ENCODE data around the gene CRYBG3.
"Not testable (repeated sequence)": the region's sequence is repeated elsewhere in the genome, so short reads cannot be mapped to it uniquely, and the experiment has no call there.

The CRYBG3 gene

DNA sequence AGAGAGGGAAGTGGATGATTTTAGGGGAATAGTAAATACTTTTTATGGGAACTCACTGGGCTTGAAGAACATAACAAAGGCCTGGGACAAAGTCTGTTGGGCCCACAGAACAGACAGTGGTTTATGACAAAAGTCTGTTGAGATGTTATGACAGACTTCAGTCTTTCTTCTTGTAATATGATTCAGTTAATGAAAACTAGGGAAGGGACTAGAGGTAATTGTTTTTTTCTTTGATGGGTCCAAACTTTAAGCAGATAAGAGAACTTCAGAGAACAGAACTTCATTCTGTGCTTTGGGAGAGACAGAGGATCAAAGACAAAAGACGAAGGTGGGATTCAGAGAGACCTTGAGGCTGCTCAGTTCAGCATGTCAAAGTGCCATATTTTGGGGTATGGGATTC lies 9.3 kb downstream of the CRYBG3 start:
- H3K4me3 ChIP-seq (ENCODE audit: low read depth, low read length) = no peak overlapping the region
- no peak for DNase-seq (ENCODE audit: low read depth)
- TF ChIP-seq, protein P1, sequence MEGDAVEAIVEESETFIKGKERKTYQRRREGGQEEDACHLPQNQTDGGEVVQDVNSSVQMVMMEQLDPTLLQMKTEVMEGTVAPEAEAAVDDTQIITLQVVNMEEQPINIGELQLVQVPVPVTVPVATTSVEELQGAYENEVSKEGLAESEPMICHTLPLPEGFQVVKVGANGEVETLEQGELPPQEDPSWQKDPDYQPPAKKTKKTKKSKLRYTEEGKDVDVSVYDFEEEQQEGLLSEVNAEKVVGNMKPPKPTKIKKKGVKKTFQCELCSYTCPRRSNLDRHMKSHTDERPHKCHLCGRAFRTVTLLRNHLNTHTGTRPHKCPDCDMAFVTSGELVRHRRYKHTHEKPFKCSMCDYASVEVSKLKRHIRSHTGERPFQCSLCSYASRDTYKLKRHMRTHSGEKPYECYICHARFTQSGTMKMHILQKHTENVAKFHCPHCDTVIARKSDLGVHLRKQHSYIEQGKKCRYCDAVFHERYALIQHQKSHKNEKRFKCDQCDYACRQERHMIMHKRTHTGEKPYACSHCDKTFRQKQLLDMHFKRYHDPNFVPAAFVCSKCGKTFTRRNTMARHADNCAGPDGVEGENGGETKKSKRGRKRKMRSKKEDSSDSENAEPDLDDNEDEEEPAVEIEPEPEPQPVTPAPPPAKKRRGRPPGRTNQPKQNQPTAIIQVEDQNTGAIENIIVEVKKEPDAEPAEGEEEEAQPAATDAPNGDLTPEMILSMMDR (IDR thresholded peaks at IDR 0.05; ENCODE audit: insufficient read depth, low read depth, low read length, missing control alignments) = no peak

DNA sequence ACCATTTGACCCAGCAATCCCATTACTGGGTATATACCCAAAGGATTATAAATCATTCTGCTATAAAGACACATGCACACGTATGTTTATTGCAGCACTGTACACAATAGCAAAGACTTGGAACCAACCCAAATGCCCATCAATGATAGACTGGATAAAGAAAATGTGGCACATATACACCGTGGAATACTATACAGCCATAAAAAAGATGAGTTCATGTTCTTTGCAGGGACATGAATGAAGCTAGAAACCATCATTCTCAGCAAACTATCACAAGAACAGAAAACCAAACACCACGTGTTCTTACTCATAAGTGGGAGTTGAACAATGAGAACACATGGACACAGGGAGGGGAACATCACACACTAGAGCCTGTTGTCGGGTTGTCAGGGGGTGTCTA lies 11.4 kb downstream of the CRYBG3 start:
- not testable (repeated sequence) for DNase-seq (ENCODE audit: low read depth)

DNA sequence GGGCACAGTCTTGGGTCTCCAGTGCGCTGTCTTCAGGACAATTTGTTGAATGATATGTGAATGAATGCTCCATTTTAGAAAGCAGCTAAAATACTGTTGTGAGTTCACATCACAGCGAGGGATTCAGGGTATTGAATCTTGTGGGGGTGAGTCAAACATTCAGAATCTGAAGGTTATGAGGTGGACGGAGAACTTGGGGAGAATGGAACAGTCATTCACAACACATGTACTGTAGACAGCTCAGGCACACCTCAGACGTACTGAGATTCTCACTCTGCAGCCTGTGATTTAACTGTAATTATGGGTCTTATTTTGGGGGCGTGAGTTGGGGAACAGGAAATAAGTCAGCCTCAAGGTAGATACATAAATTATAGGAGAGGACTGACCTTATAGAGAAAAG lies 13.9 kb downstream of the CRYBG3 start:
- TF ChIP-seq, protein P1 (IDR thresholded peaks at IDR 0.05; ENCODE audit: insufficient read depth, low read depth, low read length, missing control alignments) = no peak
- DNase-seq (ENCODE audit: low read depth) = no peak
- no peak overlapping the region for H3K4me3 ChIP-seq (ENCODE audit: low read depth, low read length)

More for the DNA sequence above, 11.4 kb downstream of the CRYBG3 start:
- not testable (repeated sequence) for H3K4me3 ChIP-seq (ENCODE audit: low read depth, low read length)

DNA sequence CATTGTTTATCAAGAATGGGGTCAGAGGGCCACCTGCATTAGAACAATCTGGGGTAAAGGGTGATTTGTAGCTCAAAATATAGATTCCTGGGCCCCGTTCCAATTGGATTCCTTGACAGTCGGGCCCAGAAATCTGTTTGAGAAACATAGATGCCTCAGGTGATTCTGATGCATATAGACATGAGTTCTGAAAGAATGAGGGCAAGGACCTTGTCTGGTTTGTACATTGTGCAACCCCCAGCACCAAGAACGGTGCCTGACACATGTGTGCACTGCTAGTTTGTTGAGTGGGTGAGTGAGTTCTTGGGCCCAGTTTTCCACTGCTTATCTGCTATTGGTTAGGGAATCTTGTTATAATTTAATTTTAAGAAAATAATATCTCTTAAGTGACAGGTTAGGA lies 16.6 kb downstream of the CRYBG3 start:
- DNase-seq (ENCODE audit: low read depth) = no peak
- TF ChIP-seq, protein P1 (IDR thresholded peaks at IDR 0.05; ENCODE audit: insufficient read depth, low read depth, low read length, missing control alignments) = no peak
- no peak overlapping the region for H3K4me3 ChIP-seq (ENCODE audit: low read depth, low read length)

DNA sequence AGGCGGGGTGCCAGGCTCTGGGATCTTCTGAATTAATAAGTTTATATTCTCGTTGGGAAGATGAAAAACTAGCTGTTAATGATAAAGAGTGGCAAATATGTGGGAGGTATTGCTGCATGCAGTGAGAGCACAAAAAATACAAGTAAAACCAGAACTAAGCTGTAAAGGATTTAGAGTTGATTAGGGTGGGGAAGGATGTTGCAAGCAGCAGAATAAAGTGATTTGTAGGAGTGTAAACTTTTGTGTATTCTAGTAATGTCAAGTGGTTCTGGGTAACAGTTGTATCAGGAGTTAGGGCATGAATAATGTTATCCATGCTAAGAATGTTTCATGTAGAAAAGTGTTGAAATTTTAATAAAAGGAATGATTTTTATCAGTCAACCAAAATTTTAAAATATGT lies 18.1 kb downstream of the CRYBG3 start:
- no peak overlapping the region for H3K4me3 ChIP-seq (ENCODE audit: low read depth, low read length)
- DNase-seq (ENCODE audit: low read depth) = no peak
- TF ChIP-seq, protein P1 (IDR thresholded peaks at IDR 0.05; ENCODE audit: insufficient read depth, low read depth, low read length, missing control alignments) = no peak

DNA sequence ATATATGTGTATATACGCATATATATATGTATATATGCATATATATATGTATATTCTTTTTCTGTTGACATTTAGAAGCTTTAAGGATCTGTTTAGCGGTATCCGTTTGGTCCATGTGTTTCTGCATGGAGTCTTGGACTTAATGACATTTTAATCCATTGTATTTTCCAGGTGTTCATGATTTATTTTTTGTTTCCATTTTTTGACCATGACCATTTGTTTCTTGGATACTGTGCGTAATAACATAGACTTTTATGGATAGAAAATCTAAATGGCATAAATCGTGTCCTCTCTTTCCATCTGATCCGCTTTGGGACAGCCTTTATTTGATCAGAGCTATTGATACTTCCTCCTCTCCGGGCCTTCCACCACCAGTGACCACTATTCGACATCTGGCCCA lies 19.5 kb downstream of the CRYBG3 start:
- no peak for DNase-seq (ENCODE audit: low read depth)
- TF ChIP-seq, protein P1 (IDR thresholded peaks at IDR 0.05; ENCODE audit: insufficient read depth, low read depth, low read length, missing control alignments) = no peak
- H3K4me3 ChIP-seq (ENCODE audit: low read depth, low read length) = no peak overlapping the region

DNA sequence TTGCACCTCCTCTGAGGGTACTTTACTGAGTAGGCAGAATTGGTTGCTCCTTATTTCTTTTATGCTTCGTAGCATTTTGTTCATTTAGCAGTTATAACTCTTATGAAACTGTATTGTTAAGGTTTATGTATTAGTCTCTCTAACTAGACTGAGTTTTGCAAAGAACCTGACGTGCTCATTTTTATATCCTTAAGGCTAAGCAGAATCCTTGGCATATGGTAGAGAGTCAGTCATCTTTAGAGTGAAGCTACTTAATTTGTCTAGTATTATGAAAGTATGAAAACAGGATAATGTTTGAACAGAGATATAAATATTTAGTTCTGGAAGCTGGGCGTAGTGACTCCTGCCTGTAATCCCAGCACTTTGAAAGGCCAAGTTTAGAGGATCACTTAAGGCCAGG lies 20.1 kb downstream of the CRYBG3 start:
- DNase-seq (ENCODE audit: low read depth) = no peak
- no peak overlapping the region for H3K4me3 ChIP-seq (ENCODE audit: low read depth, low read length)
- TF ChIP-seq, protein P1 (IDR thresholded peaks at IDR 0.05; ENCODE audit: insufficient read depth, low read depth, low read length, missing control alignments) = no peak
